Lower lobe of right lung (tissue), 2 donors: ENCODE results near the gene FGD5. TPM values are rescaled to one million over a fixed set of nuclear protein-coding genes. Genes with fewer than 3 reads are reported as not detected.

Experiments
- ATAC-seq, 2 donors: fragments of 200-7000 bp; cut with Tn5 transposase; one replicate each; pipeline ENCODE4 v1.9.1; 2020 to 2022; ENCODE audit warnings: mild to moderate bottlenecking in 2 of 2, moderate library complexity in 2 of 2
- DNase-seq: peaks from one replicate; pipeline ENCODE4 v3.0.0-alpha.2; 2020
- H3K27ac ChIP-seq: fragments of 200-600 bp; one replicate; pipeline ENCODE4 v1.8.0; 2022
- H3K27me3 ChIP-seq: fragments of 200-600 bp; one replicate; pipeline ENCODE4 v1.8.0; 2022; ENCODE audit warnings: low read depth
- H3K36me3 ChIP-seq: fragments of 200-600 bp; one replicate; pipeline ENCODE4 v1.8.0; 2022; ENCODE audit warnings: mild to moderate bottlenecking
- H3K4me1 ChIP-seq: fragments of 200-600 bp; one replicate; pipeline ENCODE4 v1.8.0; 2022
- H3K4me3 ChIP-seq: fragments of 200-600 bp; one replicate; pipeline ENCODE4 v1.8.0; 2022; ENCODE audit warnings: mild to moderate bottlenecking
- H3K9me3 ChIP-seq: fragments of 200-600 bp; one replicate; pipeline ENCODE4 v1.8.0; 2022
- CTCF ChIP-seq: fragments of 200-600 bp; IDR thresholded peaks from one replicate; pipeline ENCODE4 v1.8.0; 2022; ENCODE audit warnings: antibody characterized with exemption, mild to moderate bottlenecking
- intact Hi-C: fragments of 100-400 bp; cut with DNase I; formaldehyde crosslinking; loops from one replicate; pipeline ENCODE4 v1.11.0; 2022
- total RNA-seq: library from RNA; stranded (reverse); fragmentation: NEBNext Ultra II Directional; extraction: Animal tissue kit (Norgen Biotek cat#: 25700); gene quantifications from one replicate; pipeline ENCODE4 v1.2.1, GENCODE V29; 2021
- donor health status: DM: no; HTN: yes; CAD: no; lungs with severe emphysema.

Gene FGD5
- total RNA-seq, 1 donor from 2014 or later = 85.0 TPM

GRCh38 chr3:14791343-14791945 is 27.3 kb upstream of the FGD5 start:
- intact Hi-C loops = loop anchor here (10.0 kb wide), 1 partner anchor 133 kb away; no protein-coding TSS in a partner anchor
- no peaks in the 10 kb centered on the region for H3K36me3 ChIP-seq
- H3K4me1 ChIP-seq = peaks cover 37% of the 10 kb centered on the region
- no peak overlapping the region for H3K27ac ChIP-seq
- ATAC-seq (peak; percentile 74 to 78), DNase-seq (peak; percentile 66)
- no peaks in the 10 kb centered on the region for H3K27me3 ChIP-seq
- H3K9me3 ChIP-seq = no peaks in the 10 kb centered on the region
- H3K4me3 ChIP-seq = no peak overlapping the region
- TF ChIP-seq CTCF = peak; percentile 73

GRCh38 chr3:14792691-14793121 is 26.1 kb upstream of the FGD5 start:
- peak overlapping the region; percentile 49 for H3K27ac ChIP-seq
- no peak overlapping the region for H3K4me3 ChIP-seq
- ATAC-seq (no peak), DNase-seq (no peak)
- H3K4me1 ChIP-seq = peaks cover 38% of the 10 kb centered on the region
- no peaks in the 10 kb centered on the region for H3K9me3 ChIP-seq
- H3K27me3 ChIP-seq = no peaks in the 10 kb centered on the region
- no peaks in the 10 kb centered on the region for H3K36me3 ChIP-seq
- intact Hi-C loops = loop anchor here (10.0 kb wide), 1 partner anchor 132 kb away; no protein-coding TSS in a partner anchor
- no peak for TF ChIP-seq CTCF

GRCh38 chr3:14793126-14793857 is 25.5 kb upstream of the FGD5 start:
- Histone ChIP-seq H3K27ac (peak overlapping the region; percentile 49), H3K4me1 (peaks cover 38% of the 10 kb centered on the region), H3K9me3 (no peaks in the 10 kb centered on the region), H3K27me3 (no peaks in the 10 kb centered on the region), H3K36me3 (no peaks in the 10 kb centered on the region), H3K4me3 (no peak overlapping the region)
- intact Hi-C loops = loop anchor here (10.0 kb wide), 1 partner anchor 132 kb away; no protein-coding TSS in a partner anchor
- TF ChIP-seq CTCF = no peak
- ATAC-seq (peak in 1 of 2 donors; percentile 18), DNase-seq (no peak)

- DNase-seq (no peak), ATAC-seq (no peak)
- Histone ChIP-seq H3K36me3 (no peaks in the 10 kb centered on the region), H3K4me1 (peaks cover 38% of the 10 kb centered on the region), H3K27me3 (no peaks in the 10 kb centered on the region), H3K4me3 (no peak overlapping the region), H3K27ac (peak overlapping the region; percentile 49), H3K9me3 (no peaks in the 10 kb centered on the region)
- intact Hi-C loops = loop anchor here (10.0 kb wide), 1 partner anchor 131 kb away; no protein-coding TSS in a partner anchor
- no peak for TF ChIP-seq CTCF
These were observed 24.9 kb upstream of the FGD5 start for GRCh38 chr3:14793858-14794234.

GRCh38 chr3:14794435-14794834 is 24.3 kb upstream of the FGD5 start:
- ATAC-seq = no peak
- H3K4me1 ChIP-seq = peaks cover 38% of the 10 kb centered on the region
- TF ChIP-seq CTCF = no peak
- intact Hi-C loops = loop anchor here (10.0 kb wide), 1 partner anchor 130 kb away; no protein-coding TSS in a partner anchor
- H3K4me3 ChIP-seq = no peak overlapping the region
- no peaks in the 10 kb centered on the region for H3K36me3 ChIP-seq
- no peaks in the 10 kb centered on the region for H3K9me3 ChIP-seq
- DNase-seq = no peak
- H3K27me3 ChIP-seq = no peaks in the 10 kb centered on the region
- H3K27ac ChIP-seq = no peak overlapping the region
